ENCODE results near the gene ERBB3.

The ERBB3 gene

DNA sequence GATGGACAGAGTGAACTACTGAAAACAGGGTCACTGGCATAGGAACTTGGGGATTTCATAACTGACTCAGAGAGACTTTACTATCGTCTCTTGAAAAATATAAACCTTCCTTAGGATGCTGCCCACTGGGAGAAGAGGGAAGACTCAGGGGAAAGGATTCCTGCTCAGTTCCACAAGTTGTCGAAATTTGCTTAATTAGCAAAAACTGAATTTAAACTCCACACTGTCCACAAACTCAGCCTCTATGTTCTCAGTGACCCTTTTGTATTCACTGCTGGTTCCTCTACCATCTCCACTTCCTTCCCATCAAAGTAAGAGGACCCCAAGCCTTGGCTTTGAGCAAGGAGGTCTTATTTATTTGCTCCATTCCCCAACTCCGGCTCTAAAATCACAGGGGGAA, 65.3 kb downstream of the ERBB3 start:
- no peak overlapping the region for H2AFZ ChIP-seq (ENCODE audit: low read length)
- H3K9ac ChIP-seq (ENCODE audit: low read length) = no peak overlapping the region
- DNase-seq = no peak
- no peaks in the 10 kb centered on the region for H3K27me3 ChIP-seq (replicated peaks; ENCODE audit: insufficient read depth, low read length)
- no peak for TF ChIP-seq EZH2 (optimal IDR thresholded peaks at IDR 0.05; ENCODE audit: low read depth, low read length)
- TF ChIP-seq, protein P1, sequence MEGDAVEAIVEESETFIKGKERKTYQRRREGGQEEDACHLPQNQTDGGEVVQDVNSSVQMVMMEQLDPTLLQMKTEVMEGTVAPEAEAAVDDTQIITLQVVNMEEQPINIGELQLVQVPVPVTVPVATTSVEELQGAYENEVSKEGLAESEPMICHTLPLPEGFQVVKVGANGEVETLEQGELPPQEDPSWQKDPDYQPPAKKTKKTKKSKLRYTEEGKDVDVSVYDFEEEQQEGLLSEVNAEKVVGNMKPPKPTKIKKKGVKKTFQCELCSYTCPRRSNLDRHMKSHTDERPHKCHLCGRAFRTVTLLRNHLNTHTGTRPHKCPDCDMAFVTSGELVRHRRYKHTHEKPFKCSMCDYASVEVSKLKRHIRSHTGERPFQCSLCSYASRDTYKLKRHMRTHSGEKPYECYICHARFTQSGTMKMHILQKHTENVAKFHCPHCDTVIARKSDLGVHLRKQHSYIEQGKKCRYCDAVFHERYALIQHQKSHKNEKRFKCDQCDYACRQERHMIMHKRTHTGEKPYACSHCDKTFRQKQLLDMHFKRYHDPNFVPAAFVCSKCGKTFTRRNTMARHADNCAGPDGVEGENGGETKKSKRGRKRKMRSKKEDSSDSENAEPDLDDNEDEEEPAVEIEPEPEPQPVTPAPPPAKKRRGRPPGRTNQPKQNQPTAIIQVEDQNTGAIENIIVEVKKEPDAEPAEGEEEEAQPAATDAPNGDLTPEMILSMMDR (IDR thresholded peaks at IDR 0.05; ENCODE audit: low read length) = no peak
- TF ChIP-seq EZH2phosphoT487 (IDR thresholded peaks at IDR 0.05; ENCODE audit: low read length) = no peak
- H4K20me1 ChIP-seq (ENCODE audit: insufficient read depth, low read length) = no peaks in the 10 kb centered on the region
- H3K9me3 ChIP-seq (replicated peaks; ENCODE audit: insufficient read depth, low read length) = no peaks in the 10 kb centered on the region
- no peak overlapping the region for H3K27ac ChIP-seq (ENCODE audit: low read length)
- H3K4me3 ChIP-seq (ENCODE audit: low read length) = no peak overlapping the region
- H3K36me3 ChIP-seq (replicated peaks; ENCODE audit: insufficient read depth, low read length) = no peaks in the 10 kb centered on the region; the same call in none of the 2 replicates
- no peaks in the 10 kb centered on the region for H3K79me2 ChIP-seq (ENCODE audit: low read length)
- no peaks in the 10 kb centered on the region for H3K4me1 ChIP-seq (ENCODE audit: low read length)
- 0 out of 2 replicates have a peak, but pooled peaks cover 11% of the 10 kb centered on the region for H3F3A ChIP-seq (ENCODE audit: insufficient read depth, low read length)
- H3K4me2 ChIP-seq (ENCODE audit: low read depth, low read length) = no peak overlapping the region
- H3K9me2 ChIP-seq (replicated peaks; ENCODE audit: insufficient read depth, low read length) = no peaks in the 10 kb centered on the region

DNA sequence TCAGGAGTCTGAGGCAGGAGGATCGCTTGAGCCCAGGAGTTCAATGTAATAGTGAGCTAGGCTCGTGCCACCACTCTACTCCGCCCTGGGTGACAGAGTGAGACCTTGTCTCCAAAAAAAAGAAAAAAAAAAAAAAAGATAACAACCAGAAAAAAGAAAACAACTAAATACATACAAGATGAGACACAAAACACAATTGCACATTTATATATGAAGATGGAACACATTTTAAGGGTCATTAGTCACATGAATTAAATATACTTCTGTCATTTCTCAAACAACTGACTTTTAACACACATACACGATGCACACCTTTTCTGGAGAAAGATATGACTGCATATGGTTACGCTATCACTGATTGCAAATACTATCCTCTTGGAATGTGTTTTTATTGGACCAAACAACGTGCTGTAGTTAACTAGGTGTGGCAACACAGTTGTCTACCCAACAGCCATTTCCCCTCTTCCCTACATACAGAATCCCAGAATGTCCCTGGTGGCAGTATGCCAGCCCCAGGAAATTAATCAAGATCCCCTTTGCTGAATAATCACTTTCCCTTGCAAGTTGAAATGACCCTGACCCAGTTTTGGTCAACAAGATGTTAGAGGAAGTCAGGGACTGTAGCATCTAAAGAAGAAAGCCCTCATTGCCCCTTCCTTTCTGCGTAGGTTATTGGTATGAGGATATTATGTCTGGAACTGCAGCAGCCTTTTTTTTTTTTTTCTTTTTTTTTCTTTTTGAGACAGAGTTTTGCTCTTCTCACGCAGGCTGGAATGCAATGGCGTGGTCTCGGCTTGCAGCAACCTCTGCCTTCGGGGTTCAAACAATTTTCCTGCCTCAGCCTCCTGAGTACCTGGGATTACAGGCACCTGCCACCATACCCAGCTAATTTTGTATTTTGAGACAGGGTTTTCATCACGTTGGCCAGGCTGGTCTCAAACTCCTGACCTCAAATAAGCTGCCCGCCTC, 66.8 kb downstream of the ERBB3 start:
- Histone ChIP-seq H3K27me3 (replicated peaks; ENCODE audit: insufficient read depth, low read length) (no peaks in the 10 kb centered on the region), H3K36me3 (replicated peaks; ENCODE audit: insufficient read depth, low read length) (no peaks in the 10 kb centered on the region; the same call in none of the 2 replicates), H3K4me3 (ENCODE audit: low read length) (no peak overlapping the region), H3K4me2 (ENCODE audit: low read depth, low read length) (no peak overlapping the region), H3K79me2 (ENCODE audit: low read length) (no peaks in the 10 kb centered on the region), H3K9me2 (replicated peaks; ENCODE audit: insufficient read depth, low read length) (no peaks in the 10 kb centered on the region), H3K27ac (ENCODE audit: low read length) (no peak overlapping the region), H3K9me3 (replicated peaks; ENCODE audit: insufficient read depth, low read length) (no peaks in the 10 kb centered on the region), H3K9ac (ENCODE audit: low read length) (no peak overlapping the region), H3F3A (ENCODE audit: insufficient read depth, low read length) (peaks cover 17% of the 10 kb centered on the region), H3K4me1 (ENCODE audit: low read length) (peaks cover 6% of the 10 kb centered on the region), H2AFZ (ENCODE audit: low read length) (no peak overlapping the region), H4K20me1 (ENCODE audit: insufficient read depth, low read length) (no peaks in the 10 kb centered on the region)
- TF ChIP-seq EZH2phosphoT487 (IDR thresholded peaks at IDR 0.05; ENCODE audit: low read length) (no peak), EZH2 (optimal IDR thresholded peaks at IDR 0.05; ENCODE audit: low read depth, low read length) (no peak)
- TF ChIP-seq, protein P1 (IDR thresholded peaks at IDR 0.05; ENCODE audit: low read length) = no peak
- DNase-seq = no peak

DNA sequence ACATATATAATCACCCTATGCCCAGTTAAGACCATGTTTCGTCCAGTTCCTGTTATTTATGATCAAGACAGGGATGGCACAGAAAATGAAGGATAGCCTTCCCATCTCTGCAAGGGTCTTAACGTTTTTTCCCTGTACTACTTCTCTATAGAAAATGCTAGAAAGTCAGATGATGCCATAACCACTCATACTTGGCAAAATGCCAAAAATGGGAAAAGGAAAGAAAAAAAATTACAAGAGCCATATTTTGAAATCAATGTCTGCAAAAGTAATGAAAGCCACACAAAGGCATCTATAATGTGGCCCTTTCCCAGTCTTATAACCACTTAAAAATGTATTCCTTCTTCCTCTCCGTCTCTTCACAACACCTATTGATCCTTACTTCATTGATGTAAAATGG, 70.6 kb downstream of the ERBB3 start:
- H4K20me1 ChIP-seq (ENCODE audit: insufficient read depth, low read length) = no peaks in the 10 kb centered on the region
- no peak for TF ChIP-seq EZH2 (optimal IDR thresholded peaks at IDR 0.05; ENCODE audit: low read depth, low read length)
- TF ChIP-seq EZH2phosphoT487 (IDR thresholded peaks at IDR 0.05; ENCODE audit: low read length) = no peak
- TF ChIP-seq, protein P1 (IDR thresholded peaks at IDR 0.05; ENCODE audit: low read length) = no peak
- no peak for DNase-seq
- no peaks in the 10 kb centered on the region for H3K27me3 ChIP-seq (replicated peaks; ENCODE audit: insufficient read depth, low read length)
- H3K36me3 ChIP-seq (replicated peaks; ENCODE audit: insufficient read depth, low read length) = no peaks in the 10 kb centered on the region
- H3K4me1 ChIP-seq (ENCODE audit: low read length) = peaks cover 13% of the 10 kb centered on the region
- H3K27ac ChIP-seq (ENCODE audit: low read length) = no peak overlapping the region
- no peak overlapping the region for H3K9ac ChIP-seq (ENCODE audit: low read length)
- peaks cover 11% of the 10 kb centered on the region for H3K79me2 ChIP-seq (ENCODE audit: low read length)
- H3K9me2 ChIP-seq (replicated peaks; ENCODE audit: insufficient read depth, low read length) = no peaks in the 10 kb centered on the region
- no peak overlapping the region for H2AFZ ChIP-seq (ENCODE audit: low read length)
- H3K9me3 ChIP-seq (replicated peaks; ENCODE audit: insufficient read depth, low read length) = no peaks in the 10 kb centered on the region
- peaks cover 14% of the 10 kb centered on the region for H3F3A ChIP-seq (ENCODE audit: insufficient read depth, low read length)
- H3K4me3 ChIP-seq (ENCODE audit: low read length) = no peak overlapping the region
- peak overlapping the region; percentile 97; the same call in 1 of the 2 replicates for H3K4me2 ChIP-seq (ENCODE audit: low read depth, low read length)

All from MM.1S (cell line).